CD4-positive, alpha-beta T cell treated with Interleukin-10 for 1 hour (primary cell): ENCODE measurements around the gene ISLR.

ENCODE experiments used
- DNase-seq: peaks from one replicate; pipeline ENCODE4 v3.0.0-alpha.2; 2020

The ISLR gene

DNA sequence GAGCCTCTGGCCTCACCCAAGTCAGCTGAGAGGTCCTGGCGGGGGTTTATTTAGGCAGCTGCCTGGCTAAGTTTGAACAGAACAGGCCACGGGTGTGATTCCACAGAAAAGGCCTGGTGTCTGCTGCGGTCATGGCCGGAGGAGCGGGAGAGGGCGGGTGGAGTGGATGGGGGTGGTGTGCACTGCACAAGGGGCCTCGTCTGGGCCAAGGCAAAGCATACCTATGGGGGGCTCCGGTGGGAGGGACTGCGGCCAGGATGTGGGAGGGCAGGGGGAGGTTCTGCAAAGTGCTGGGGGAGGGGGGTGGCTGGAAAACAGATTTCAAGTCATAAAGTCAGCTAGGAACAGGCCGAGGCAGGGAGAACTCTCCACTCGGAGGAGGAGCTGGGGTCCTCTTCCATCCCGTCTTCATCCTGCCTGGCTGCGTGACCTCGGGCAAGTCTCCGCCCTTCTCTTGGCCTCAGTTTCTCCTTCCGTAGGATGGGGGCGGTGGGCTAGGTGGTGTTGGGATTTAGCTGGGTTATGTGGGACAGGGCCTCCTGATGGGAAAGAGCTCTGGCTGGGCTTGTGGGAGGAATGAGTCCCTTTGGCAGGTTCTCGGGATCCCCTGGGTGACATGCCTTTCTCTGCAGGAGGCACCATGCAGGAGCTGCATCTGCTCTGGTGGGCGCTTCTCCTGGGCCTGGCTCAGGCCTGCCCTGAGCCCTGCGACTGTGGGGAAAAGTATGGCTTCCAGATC, 878 bp downstream of the ISLR start:
- DNase-seq = no peak

DNA sequence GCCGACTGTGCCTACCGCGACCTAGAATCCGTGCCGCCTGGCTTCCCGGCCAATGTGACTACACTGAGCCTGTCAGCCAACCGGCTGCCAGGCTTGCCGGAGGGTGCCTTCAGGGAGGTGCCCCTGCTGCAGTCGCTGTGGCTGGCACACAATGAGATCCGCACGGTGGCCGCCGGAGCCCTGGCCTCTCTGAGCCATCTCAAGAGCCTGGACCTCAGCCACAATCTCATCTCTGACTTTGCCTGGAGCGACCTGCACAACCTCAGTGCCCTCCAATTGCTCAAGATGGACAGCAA, 1.4 kb downstream of the ISLR start:
- DNase-seq = no peak

DNA sequence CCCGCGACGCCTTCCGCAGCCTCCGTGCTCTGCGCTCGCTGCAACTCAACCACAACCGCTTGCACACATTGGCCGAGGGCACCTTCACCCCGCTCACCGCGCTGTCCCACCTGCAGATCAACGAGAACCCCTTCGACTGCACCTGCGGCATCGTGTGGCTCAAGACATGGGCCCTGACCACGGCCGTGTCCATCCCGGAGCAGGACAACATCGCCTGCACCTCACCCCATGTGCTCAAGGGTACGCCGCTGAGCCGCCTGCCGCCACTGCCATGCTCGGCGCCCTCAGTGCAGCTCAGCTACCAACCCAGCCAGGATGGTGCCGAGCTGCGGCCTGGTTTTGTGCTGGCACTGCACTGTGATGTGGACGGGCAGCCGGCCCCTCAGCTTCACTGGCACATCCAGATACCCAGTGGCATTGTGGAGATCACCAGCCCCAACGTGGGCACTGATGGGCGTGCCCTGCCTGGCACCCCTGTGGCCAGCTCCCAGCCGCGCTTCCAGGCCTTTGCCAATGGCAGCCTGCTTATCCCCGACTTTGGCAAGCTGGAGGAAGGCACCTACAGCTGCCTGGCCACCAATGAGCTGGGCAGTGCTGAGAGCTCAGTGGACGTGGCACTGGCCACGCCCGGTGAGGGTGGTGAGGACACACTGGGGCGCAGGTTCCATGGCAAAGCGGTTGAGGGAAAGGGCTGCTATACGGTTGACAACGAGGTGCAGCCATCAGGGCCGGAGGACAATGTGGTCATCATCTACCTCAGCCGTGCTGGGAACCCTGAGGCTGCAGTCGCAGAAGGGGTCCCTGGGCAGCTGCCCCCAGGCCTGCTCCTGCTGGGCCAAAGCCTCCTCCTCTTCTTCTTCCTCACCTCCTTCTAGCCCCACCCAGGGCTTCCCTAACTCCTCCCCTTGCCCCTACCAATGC, 2.0 kb downstream of the ISLR start:
- no peak for DNase-seq

DNA sequence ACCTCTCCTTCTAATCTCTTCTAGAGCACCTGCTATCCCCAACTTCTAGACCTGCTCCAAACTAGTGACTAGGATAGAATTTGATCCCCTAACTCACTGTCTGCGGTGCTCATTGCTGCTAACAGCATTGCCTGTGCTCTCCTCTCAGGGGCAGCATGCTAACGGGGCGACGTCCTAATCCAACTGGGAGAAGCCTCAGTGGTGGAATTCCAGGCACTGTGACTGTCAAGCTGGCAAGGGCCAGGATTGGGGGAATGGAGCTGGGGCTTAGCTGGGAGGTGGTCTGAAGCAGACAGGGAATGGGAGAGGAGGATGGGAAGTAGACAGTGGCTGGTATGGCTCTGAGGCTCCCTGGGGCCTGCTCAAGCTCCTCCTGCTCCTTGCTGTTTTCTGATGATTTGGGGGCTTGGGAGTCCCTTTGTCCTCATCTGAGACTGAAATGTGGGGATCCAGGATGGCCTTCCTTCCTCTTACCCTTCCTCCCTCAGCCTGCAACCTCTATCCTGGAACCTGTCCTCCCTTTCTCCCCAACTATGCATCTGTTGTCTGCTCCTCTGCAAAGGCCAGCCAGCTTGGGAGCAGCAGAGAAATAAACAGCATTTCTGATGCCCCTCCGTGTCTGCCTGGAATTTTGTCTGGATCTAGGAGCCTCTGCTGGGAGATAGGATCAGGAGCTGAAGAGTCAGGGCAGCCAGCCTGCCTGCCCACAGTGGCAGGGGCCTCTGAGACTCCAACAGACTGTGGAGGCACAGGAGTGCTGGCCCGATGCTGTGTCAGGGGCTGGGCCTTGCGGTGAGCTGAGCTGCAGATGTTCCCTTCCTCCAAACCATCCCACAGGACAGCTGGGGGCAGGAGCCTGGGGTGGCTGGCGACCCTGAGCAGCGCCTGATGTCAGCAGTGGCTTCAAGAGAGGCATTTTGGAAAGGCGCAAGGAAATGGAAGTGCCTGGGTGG, 3.0 kb downstream of the ISLR start:
- no peak for DNase-seq

DNA sequence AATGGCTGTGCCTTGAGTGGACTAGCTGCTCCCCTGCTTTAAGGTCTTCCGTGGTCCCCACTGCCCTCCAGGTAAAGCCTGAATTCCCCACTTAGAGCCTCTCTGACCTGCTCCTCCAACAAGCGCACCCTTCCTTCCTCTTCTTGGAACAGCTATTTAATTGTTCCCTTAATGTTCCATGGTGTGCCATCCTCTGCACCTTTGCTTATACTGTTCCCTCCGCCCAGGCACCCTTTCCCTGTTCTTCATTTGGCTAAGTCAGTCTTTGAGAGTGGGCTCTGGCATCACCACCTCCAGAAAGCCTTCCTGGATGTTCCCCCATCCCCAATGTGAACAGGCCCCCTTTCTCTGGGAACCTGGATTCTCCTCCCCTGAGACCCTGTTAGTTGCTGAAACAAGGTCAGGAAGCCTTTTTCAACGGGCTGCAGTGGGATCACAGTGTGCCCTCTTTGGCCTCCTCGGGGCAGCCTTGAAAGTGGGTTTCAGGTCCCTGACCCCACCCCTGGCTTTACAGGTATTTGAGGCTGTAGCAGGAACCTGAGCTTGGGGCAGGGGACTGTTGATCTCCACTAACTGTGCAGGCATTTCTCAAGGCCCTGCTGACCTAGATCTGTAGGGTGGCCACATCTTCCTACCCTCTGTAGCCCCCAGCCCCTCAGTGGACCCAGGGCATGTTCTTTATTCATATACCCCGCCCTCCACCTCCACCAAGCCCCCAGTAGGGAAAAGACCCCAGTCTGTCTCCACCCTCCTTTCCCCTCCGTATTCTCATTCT, 5.0 kb downstream of the ISLR start:
- no peak for DNase-seq

DNA sequence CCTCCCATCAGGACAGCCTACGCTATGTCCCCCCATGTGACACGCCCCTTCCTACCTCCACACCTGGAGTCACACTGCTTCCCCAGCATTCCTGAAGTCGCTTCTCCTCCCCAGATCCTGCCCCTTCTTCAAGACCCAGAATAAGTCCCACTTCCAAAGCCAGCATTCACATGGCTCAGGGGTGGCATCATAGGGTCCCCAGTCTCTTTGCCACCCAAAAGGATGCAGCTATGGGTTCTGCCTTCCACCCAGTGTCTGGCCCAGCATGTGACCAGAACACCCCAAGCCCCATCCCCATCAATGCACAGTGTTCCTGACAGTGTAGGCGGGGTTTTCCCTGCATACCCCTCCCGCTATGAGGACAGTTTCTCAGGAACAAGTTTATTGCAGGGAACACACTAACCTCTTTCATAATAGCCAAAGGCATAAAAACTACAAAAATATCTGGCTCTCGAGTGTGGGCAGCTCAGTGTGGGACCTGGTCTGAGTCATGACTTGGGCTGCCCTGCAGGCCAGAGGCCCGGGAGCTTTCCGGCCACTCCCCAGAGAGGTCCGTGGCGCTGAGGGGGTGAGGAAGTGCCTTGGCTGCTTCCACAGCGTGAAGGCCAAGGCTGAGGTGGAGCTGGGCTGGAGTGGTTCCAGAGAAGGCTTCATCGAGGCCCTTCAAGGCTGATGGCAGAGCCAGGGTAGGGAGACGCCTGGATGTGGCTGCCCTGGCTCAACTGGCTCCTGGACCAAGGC, 5.8 kb downstream of the ISLR start:
- no peak for DNase-seq

DNA sequence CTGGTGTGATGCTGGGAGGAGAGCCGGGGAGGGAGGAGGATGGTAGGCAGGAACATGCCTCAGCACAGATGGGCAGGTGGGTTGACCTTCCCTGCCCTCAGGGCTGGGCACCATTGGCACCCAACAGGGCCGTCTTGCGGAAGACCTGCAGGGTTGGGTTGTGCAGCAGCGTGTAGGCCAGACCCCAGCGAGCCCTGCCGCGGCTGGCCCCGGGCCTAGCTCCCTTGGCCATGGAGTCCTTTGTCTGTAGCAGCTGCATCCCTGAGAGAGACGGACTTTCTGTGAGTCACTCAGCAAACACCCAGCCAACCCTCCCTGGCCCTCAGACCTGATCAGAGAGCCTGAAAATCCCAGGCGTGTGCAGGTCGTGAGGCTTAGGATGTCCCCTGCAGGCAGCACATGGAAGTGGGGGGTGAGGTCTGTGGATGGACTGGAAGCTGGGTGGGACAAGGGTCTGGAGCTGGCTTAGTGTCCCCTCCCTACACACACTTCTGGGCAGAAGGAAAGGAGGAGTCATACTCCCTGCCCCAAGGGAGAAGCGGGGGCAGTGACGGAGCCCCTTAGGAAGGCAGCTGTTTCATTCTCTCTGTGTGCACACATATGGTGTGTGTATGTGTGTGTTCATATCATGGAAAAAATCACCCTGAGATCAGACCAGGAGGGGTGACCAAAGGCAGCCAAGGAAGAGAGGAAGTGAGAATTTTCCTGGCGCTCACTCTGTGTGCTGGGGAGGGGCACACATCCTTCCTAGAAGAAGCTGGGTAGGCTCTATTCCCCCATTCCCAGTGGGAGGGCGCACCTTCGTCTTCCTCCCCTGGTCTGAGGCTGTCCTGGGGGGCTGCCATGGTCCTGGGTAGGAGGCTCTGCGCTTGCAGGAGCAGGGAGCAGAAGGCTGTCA, 6.7 kb downstream of the ISLR start:
- DNase-seq = no peak

DNA sequence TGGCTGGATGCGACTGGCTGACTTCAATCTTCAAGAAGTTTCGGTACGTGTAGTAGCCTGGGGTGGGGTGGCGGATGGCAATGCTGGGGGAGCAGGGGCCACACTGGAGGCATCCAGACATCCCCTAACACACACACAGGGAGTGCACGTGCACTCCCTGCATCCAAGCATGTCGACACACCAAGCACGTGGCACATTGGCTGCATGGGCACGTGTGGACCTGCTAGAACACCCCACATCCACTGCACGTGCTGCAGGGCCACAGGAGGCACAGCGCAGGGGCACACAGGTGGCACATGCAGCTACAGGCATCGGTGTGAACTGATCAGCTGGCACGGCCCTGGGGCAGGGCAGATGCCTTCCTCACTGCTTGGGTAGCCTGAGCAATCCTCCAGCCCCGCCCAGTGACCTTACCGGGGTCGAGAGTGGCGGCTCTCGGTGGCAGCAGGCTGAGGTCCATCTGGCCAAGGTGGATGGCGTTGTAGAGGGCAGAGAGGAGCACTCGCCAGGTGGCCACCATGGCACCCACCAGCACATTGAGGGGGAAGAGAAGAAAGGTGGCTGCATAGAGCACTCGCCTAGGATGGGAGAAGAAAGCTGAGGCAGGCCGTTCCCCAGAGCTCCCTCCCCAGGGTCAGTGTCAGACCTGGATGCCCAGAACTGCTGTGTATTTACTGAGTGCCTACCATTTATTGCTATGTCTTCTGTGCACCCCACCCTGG, 7.5 kb downstream of the ISLR start:
- no peak for DNase-seq

DNA sequence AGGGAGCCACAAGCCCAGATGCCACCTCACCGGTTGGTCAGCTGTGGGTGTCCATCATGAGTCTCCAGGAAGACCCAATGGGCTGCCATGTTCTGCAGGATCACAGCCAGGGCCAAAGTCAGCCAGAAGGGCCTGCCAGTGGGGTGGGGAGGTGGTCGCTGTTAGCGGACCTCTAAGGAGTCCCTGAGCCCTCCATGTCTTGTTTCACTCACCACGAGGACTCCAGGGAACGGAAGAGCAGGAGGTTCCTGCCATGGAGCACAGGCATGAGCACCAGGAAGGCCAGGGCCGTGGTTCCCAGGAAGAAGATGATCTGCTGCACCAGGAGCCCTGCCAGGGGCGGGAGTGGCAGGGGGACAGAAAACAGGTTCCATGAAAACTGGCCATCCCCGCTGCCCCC, 8.6 kb downstream of the ISLR start:
- no peak for DNase-seq

DNA sequence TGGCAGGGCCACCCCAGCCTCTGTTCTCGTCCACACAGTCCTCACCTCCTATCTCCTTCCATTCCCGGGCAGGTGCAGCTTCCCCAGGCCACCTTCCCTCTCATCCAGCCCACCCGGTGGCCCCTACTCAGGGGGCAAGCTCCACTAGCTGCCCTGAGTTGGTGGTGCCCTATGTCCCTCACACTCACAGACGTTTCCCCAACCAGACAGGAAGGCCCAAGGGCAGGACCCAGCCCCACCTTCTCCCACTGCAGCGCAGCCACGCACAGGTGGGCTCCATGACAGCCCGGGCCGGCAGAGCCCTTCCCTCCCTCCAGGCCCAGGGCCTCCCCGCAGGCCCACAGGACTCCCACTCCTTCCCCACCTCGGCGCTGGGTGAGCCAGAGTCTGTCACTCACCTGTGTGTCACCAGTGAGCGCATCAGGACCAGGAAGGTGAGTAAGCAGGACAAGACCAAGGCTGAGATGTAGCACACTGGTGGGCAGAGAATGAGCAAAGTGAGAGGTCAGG, 11.1 kb downstream of the ISLR start:
- DNase-seq = no peak

DNA sequence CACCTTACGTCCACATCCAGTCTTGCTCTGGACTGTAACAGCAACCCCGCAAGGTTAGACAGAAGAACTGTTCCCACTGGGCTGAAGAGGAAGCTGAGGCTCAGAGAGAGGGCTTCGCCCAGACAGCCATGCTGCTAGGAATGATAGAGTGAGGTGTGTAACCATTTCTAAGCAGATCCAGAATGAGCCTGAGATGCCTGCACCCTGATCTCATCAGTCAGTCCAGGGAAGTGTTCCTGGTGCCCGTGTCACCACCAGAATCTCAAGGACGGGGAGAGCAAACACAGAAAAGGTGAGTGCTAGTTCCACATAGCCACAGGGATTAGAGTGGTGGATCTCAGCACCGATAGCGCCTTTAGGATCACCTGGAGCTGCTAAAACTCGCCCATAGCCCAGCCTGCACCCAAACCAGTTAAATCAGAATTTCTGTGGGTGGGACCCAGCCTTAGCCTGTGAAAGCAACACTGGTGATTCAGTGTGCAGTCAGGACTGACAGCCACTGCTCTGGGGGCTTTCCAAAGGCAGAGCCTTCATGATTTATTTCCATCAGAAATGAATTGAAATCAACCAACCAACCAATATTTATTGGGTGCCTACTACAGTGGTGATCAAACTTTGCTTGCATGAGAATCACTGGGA, 12.3 kb downstream of the ISLR start:
- DNase-seq = no peak

DNA sequence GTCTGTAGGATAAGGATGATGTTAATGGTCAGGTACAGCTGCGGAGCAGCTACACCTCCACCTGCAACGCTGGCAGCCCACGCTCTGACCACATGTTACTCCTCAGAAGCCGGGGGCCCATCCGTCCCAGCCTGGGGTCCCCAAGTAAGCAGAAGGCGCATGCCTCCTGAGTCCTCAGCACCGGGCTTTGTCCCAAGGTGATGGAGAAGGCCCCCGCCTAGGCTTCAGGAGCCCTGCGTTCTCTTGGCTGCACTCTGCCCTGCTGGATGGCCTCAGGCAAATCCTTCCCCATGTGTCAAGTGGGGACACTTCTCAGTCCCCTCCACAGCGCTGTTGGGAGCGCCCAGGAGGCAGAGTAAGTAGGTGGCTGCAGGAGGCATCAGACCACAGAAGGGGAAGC, 14.7 kb downstream of the ISLR start:
- no peak for DNase-seq

DNA sequence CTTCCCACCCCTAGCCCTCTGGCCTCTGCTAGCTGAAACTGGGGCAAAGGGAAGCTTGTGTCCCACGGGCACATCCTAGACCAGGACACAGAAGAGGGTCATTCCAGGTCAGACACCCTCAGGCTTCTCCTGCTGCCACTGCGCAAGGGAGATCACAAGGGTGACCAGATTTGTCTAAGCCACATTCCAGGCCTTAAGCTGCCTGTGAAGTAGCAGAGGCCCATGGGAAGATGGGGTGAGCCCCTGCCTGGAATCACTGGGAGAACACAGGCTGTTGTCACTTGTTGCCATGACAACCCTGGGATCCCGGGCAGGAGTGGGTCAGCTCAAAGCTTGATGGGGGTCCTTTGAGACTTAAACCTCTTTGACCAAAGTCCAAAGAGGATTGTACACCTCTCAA, 18.3 kb downstream of the ISLR start:
- DNase-seq = no peak

DNA sequence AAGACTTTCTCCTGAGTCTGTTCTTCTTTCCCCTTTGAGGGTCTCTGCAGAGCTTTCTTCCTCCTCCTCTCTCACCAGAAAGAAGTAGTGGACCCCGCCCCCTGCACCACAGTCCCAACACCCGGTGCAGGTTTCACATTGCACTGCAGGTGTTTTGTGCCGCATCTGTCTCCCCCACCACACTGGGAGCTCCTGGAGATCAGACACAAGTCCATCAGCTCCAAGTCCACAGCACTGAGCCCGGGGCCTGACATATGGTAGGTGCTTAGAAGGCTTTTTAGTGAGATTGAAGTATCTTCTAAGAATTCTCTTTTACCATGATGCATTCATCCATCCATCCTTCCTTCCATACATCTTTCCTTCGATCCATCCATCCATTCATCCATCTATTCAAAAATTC, 19.2 kb downstream of the ISLR start:
- DNase-seq = no peak

DNA sequence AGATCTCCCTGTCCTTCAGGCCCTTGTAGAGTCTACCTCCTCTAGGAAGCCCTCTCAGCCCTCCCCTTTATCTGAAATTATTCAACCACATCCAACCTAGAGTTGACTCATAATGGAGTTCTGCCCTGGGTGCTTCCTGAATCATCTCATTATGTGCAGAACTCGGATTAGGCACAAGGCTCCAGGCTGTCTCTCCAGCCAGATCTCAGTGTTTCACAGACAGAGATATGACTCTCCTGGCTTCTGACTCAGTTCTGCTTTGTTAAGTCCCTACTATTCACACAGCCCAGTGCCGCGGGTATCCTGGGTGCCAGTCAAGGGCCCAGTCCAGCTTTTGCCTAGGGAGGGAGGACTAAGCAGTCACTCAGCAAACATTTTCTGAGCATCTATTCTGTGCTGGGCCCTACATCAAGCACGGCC, 19.8 kb downstream of the ISLR start:
- DNase-seq = no peak

DNA sequence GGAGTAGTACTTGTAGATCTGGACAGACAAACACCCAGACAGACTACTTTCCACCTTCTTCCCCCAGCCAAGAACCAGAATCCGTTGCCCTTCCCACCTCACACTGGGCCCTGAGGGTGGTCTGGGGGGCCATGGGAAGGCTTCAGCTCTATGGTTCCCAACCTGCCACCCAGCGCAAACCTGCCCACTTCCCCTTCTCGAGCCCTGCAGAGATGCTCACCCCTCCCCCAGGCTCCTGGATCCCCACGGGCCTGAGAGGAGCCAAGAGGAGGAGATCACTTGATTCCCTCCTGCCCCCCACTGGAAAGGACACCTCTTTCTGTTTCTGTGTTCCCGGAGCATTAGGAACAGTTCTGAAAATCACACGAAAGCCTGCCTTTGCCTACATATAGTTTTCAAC, 20.4 kb downstream of the ISLR start:
- no peak for DNase-seq

DNA sequence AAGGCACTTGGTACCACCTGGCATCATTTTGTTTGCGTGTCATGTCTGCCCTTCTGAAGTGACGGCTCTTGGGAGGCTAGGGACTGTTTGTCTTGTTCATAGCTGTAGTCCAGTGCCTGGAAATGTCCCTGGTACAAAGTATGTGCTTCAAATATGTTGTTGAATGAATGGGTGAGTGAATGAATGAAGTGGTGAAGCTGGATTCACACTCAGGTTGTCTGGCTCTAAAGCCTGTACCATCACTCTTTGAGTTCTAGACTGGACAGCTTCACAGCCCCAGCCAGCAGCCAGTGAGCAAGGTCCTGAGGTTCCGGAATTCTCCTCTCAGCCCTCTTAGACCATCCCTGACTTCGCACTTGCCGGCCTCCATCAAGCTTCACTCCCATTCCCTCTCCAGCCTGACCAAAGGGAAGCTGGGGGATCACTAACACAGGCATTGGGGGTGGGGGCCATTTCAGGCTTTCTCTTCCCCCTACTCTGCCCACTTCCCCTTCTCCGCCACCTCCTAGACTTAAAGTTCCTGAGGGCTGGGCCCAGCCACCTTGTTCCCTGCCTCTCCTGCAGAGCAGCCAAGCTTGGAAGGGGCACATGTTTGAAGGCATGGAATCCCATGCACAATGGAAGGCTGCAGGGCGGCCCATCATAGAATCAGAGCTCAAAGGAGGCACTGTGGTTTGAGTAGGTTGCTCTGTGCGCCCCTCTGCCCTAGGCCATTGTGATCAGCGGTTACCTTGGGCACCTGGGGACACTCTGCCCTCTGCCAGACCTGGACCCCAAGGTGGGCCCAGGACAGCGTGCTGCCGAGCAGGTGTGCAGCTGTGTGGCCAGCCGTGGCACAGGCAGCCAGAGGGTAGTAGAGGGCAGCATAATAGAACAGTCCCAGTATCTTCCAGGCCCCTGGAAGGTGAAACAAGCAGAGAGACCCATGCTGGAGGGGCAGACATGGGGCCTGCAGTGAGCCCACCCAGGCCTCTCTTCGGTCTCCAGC, 21.4 kb downstream of the ISLR start:
- no peak for DNase-seq

DNA sequence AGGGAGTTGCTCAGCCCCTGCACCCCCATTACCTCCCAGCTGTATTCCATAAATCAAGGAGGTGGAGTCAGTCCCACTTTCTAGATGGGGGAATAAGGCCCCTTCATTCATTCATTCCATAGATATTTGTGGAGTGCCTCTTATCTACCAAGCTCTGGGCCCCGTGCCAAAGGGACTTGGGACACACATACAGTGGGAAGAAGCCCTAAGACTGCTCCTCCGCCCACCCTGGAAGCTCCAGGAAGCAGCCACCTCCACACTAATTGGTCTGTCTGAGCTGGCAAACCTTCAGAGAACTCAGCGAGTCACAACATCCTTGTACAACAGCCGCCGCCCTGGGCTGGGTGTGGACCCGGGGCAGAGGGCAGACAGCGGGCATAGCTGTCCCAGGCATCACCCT, 22.7 kb downstream of the ISLR start:
- DNase-seq = no peak
